ENCODE data around the gene SFRP5.

Gene SFRP5

DNA sequence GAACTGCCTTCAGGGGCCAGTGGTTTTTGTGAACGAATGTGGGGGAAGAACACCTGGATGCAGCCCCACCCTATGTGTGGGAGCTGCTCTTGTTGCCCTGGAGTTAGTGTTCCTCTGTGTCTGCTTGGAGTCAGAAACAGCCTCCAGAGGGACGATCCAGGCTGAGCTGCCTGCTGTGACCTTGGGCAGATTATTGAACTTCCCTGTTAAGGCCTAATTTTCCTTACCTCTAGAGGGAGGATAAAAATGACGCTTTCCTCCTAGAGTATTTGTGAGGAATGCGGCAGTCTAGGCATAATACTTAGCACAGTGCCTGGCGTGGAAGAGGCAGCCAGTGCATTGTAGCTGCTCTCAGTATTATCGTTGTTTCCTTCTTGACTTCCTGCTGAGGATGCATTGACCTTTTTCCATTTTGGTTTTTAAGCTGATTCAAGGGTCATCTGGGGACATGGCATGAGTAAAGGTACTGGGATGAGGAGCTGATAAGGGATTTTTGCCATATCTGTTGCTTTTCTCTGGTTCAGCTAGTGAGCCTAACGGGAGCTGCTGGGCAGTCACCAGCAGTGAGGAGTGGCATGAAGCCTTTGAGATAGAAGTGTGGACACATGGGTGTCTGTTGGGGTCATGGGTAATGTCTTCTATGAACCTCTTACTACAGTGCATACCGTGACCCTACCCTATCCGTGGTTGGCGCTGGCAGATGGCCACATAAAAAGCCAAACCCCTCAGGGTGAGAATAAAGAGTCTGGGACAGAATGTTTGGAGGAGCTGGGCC lies 28.4 kb downstream of the SFRP5 start:
- DNase-seq (ENCODE audit: low read depth in 1 of 2, low spot score in 1 of 2) = no peak

DNA sequence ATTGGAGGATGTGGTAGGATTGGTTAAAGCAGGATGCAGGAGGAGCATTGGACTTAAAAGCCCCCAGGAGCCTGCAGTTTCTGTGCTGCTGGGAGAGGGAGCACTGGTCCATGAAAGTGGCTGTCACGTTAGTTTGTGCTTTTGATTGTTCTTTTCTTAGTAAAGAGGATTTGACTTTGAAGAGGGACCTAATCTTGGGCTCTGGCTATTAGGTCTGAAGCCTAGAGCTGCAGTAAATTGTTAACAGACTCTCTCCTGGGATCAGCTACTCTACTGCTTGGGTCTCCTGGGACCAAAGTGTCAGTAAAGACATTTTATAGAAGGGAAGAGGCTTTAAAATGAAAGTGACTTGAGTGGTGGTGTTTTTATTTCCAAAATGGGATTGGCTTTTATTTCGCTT lies 31.2 kb downstream of the SFRP5 start:
- no peak for DNase-seq (ENCODE audit: low read depth in 1 of 2, low spot score in 1 of 2)

DNA sequence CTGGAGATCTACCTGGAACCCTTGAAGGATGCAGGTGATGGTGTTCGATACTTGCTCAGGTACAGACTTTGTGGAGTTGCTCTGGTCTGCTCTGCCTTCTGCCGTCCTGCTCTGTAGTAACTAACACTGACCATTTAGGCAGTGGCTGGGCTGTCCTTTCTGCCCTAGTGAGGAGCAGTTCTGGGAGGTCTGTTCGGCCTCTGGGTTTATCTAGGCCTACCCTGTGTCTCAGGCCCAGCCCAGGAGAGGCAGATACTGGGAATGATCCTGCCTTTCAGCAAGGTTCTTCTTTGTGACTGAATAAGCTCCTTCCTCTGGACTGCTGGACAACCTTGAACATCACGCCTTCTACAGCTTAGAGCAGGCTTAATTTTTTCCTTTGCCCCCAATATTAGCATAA lies 33.2 kb downstream of the SFRP5 start:
- DNase-seq (ENCODE audit: low read depth in 1 of 2, low spot score in 1 of 2) = no peak

DNA sequence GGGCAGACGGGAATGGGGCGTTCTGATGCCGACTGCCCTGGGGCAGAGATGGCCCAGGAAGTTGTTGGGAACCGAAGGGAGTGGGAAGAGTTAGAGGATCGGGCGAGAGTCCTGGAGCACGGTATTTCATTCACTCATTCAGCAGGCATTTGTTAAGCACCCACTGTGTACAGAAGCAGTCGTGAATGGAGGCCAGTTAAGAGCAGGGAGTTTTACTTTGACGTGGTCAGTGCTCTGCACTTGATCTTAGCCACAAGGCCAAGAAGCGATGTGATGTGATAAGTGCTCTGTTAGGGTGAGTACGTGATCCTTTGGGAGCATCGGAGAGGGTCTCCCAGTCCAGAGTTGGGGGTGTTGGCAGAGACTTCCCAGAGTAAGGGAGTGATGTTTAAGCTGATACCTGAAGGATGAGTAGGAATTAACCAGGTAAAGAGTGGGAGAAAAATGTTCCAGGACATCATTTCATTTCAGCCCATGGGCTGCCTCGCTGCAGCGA lies 34.0 kb downstream of the SFRP5 start:
- no peak for DNase-seq (ENCODE audit: low read depth in 1 of 2, low spot score in 1 of 2)

DNA sequence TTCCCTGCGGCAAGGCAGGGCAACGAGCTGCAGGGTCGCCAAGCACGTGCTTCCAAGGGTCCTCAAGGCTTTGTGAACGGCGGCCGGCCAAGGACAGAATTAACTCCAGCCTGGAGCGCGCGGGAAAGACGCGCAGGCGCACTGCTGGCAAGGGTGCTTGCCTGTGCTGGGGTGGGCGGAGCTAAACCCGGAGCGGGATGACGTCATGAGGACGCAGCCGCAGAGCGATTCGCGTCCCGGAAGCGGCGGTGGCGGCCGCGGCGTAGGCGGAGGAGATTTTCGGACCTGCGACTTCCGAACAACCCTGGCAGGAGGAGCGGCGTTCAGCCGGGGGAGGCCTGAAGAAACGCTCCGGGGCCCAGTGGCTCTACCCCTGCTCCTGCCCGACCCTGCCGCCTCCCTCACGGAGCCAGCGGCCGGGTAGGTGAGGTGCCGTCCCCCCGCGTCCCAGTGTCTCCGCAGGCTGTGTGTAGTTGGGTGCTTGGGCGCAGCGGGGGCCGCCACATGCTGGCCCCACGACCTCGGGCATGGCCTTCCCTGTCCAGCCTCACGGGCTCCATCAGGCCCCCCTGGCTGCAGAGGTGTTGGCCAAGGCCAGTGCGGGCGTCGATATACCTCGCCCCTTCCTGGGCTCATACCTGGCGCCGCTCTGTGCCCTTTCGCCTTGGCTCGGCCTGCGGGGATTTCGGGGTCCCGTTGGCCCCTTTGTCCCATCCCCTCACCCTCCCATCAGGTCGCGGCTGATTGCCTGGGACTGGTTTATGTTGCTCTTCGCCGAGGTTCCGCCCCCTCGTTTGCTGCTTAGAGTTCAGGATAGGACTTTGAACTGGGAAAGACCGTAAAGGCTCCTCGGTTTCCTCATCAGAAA lies 34.7 kb downstream of the SFRP5 start, which contains the start of gene ZFYVE27:
Gene ZFYVE27, plus strand, starts transcription at position 227 of the 868 bp plus-strand sequence. CDS start 1,350 bp downstream, outside the sequence.
- DNase-seq (ENCODE audit: low read depth in 1 of 2, low spot score in 1 of 2) = peak; percentile 86 to 91

DNA sequence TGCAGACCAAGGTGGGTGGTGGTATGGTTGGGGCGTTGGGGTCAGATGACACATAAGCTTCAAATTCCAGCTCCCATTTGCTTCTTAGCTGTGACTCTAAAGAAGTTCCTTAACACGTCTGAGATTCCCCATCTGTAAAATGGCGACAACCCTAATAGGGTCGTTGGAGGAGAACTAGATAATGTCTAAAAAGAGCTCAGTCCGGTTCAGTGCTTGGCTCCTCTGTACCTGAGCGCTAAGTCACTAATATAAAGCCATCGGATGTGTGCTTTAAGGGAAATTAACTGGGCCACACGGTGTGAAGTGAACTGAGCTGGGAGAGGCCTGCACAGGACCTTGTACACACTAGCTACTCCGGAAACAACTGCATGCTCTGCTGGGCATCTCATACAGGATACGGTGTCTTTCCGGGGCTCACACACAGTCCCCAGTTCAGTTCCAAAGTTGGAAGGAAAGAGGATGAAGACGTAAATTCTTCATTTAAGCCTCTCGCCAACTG lies 35.3 kb downstream of the SFRP5 start:
- no peak for DNase-seq (ENCODE audit: low read depth in 1 of 2, low spot score in 1 of 2)

DNA sequence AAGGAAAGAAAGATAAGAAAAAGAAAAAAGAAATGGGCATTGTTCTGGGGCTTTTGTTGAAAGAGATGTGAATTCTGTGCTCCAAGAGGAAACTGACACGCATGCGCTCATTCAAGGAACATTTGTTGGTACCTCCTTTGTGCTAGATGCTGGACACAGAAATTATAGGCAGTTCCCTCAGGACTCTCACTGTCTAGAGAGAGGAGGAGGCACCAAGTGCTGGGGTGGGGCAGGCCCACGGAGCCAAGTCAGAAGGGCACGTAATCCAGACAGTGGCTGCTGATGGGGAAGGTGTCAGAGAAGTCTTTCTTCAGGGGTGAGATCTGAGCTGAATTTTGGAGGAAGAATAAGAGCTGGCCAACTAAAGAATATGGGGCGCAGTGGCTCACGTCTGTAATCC lies 37.8 kb downstream of the SFRP5 start:
- DNase-seq (ENCODE audit: low read depth in 1 of 2, low spot score in 1 of 2) = no peak

DNA sequence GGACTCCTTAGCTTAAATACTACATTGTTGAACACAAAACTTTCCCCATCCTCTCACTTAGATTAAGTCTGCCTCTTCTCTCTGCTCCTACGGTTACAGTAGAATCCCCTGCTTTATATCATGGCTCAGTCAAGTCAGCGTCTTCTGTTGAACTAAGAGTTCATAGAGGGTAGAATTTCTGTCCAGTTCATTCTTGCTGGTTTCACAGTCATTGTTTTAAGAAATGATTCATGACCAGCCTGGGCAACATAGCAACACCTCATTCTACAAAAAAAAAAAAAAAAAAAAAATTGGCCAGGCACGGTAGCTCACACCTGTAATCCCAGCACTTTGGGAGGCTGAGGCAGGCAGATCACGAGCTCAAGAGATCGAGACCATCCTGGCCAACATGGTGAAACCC lies 38.5 kb downstream of the SFRP5 start:
- DNase-seq (ENCODE audit: low read depth in 1 of 2, low spot score in 1 of 2) = no peak

DNA sequence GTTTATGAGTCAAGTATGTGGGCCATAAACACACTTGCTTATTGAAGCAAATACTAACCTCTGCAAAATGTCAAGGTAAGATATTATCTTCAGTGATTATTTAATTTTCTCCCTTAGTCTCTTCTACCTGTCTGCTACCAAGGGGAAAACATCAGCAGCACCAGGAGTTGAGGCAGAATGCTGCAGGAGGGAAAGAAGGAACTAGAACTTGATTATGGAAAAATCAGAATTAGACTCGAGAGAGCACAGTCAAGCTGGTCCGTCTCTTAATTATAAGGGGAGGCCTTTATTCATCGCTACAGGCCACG lies 39.8 kb downstream of the SFRP5 start:
- DNase-seq (ENCODE audit: low read depth in 1 of 2, low spot score in 1 of 2) = no peak

DNA sequence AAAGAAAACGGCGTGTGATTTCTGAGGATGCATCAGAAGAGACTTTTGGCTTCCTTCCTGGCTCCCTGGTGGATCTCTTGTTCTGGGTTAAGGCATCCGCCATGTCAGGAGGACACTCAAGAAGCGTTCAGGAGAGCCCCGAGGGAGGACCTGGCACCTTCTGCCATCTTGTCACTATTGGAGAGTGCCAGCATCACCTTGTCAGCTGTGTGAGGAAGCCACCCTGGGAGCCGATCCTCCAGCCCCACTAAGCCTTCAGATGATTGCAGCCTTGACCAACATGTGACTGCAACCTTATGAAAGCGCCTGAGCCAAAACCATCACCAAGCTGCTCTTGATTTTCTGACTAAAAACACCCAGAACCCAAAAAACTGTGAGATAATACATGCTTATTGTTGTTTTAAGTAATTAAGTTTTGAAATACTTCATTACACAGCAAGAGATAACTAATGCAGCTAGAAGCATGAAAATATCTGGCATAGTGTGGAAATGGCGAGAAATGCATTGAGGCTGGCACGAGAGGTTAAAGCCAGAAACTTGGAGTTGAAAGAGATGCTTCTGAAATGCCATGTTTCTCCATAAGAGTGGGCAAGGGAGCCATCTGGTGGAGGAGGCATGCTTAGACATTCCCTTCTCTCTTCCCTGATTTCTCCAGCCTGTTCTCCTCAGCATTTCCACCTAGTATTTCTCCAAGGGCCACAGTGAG lies 40.3 kb downstream of the SFRP5 start:
- DNase-seq (ENCODE audit: low read depth in 1 of 2, low spot score in 1 of 2) = peak in 1 of 2 donors; percentile 31

DNA sequence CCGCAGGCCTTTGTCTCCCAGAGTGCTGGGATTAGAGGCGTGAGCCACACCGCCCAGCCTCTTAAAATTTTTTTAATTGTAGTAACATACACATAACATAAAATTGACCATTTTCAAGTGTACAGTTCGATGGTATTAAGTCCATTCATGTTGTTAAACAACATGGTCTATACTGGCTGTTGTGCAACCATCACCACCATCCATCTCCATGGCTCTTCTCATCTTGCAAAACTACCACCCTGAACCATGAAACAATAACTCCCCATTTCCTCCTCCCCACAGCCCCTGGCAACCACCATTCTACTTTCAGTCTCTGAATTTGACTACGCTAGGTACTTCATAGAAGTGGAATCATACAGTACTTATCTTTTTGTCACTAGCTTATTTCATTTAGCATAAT lies 42.8 kb downstream of the SFRP5 start:
- no peak for DNase-seq (ENCODE audit: low read depth in 1 of 2, low spot score in 1 of 2)

DNA sequence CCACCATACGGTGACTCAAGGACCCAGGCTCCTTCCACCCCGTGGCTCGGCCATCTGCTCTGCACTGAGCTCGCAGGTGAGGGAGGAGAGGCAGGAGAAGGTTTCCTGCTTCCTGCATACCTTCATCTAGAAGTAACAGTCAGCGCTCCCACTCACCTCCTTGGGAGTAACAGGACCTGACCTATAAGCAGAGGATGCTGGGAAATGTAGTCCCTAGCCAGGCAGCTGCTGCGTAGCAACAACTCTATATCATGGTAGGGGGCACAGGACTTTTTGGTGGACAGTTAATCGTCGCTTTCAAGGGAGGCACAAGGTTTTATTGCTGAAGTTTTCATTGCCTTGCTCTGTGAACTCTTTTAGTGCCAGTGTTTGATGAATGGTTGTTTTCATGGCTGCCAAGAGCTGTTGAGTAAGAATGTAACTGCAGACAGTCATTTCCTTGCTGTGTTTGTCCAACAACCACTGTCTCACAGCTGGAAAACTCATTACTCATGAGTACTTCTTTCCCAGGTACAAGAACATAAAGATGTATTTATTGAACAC lies 45.1 kb downstream of the SFRP5 start:
- DNase-seq (ENCODE audit: low read depth in 1 of 2, low spot score in 1 of 2) = no peak

DNA sequence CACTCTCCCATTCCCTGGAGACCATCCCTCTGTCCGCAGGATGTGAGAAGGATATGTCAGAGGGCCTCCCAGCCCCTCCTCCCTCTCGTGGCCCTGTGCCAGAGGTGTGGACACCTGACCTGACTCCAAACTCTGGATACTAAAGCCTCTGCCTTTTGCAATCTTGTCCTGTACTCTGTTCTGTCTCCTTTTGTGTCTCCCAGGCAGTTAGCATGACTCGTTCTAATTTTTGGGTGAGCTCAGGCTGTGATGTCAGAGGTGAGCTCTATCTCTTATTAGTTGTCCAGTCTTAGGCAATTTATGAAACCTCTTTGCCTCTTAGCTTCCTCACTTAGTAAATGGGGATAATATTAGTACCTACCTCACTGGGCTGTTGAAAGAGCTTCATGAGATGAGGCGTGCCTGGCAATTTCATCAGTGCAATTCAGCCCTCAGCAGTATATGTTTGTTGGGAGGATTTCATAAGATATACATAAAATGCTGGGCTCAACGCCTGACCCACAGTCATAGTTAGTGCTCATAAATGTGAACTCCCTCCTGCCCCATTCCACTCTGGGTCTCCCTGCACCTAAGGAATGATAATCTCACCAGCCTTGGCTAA lies 47.4 kb downstream of the SFRP5 start:
- DNase-seq (ENCODE audit: low read depth in 1 of 2, low spot score in 1 of 2) = no peak

DNA sequence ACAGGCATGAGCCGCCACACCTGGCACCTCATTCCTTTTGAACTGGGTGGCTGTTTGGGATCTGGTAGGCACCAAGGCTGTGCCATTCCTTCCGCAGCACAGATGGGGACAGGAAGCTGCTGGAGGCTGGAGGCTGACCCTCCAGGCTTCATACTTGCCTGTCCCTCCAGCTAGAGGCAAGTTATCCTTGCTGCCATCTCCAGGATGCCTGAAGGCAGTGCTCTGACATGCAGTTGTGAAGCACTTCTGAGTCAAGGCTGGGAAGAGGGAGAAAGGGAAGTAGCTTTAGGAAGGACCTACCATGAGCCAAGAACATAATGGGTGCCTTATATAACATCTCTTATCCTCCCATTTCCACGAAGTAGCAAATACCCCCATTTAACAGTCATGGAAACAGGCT lies 48.8 kb downstream of the SFRP5 start:
- no peak for DNase-seq (ENCODE audit: low read depth in 1 of 2, low spot score in 1 of 2)

DNA sequence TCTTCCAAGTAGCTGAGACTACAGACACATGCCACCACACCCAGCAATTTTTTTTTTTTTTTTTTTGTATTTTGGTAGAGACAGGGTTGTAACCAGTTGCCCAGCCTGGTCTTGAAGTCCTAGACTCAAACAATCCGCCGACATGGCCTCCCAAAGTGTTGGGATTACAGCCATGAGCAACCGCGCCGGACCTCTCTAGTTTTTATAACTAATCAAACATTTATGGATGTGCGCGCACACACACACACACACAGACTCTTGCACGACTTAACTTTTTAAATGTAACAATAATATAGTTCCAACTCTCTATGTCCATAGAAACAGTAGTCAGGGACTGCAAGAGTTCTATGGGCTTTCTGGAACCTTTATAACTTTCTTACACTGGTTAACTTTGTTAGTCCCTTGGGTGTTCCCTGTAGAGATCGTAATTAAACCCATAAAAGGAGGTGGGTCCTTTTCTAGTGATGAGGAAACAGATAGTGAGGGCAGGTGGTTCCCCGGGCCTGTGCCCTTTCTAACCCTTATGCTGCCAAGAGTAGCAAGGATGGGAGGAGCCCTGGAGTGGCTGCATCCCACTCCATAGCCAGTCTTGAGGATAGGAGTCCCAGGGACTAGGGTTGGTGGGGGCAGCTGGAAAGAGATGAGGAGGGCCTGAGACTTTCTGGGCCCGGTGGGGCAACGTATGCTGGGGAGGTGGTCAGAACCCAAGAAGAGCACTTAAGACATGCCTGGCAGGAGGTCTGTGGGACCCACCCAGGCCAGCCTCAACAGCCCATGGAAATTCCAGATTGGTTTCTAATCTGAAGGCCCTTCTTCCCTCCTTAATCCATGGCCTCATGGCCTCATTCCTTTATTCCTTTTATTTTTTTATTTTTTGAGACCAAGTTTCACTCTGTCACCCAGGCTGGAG lies 49.7 kb downstream of the SFRP5 start:
- no peak for DNase-seq (ENCODE audit: low read depth in 1 of 2, low spot score in 1 of 2)

DNA sequence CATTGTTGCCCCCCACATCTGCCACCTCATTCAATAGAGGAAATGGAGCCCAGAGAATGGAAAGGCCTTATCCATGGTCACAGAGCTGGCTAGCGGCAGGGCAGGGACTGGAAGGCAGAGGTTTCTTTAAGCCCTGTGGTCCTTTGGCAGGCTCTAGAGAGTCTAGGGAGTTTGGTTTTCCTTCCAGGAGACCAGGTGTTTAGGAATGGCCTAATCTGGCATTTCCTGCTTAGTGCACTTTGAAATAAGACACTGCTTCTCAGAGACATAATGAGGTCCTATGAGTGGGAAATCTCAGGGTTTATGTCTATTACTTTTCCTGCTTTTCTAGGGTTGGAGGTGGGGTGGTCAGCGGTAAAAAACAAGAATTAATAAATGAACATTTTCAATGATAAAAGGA lies 52.2 kb downstream of the SFRP5 start:
- no peak for DNase-seq (ENCODE audit: low read depth in 1 of 2, low spot score in 1 of 2)

DNA sequence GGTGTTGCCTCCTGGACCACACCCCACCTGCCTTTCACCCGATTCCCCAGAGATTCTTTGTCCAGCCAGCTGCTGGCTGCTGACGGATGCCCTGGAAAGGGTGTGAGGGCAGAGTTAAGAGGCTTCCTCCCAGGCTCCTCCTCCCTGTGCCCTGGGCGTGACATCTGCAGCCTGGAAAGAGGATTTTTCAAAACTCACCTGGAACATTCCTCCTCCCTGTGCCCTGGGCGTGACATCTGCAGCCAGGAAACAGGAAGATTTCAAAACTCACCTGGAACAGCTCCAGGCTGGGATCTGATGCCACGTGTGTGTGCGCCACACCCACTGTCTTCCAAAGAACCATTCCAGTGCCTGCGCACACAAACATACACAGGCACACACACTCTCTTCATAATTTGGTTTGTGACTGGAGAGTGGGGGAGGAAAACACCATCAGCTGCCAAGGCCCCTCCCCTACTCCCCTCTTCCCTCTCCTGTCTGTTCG lies 53.1 kb downstream of the SFRP5 start:
- no peak for DNase-seq (ENCODE audit: low read depth in 1 of 2, low spot score in 1 of 2)

DNA sequence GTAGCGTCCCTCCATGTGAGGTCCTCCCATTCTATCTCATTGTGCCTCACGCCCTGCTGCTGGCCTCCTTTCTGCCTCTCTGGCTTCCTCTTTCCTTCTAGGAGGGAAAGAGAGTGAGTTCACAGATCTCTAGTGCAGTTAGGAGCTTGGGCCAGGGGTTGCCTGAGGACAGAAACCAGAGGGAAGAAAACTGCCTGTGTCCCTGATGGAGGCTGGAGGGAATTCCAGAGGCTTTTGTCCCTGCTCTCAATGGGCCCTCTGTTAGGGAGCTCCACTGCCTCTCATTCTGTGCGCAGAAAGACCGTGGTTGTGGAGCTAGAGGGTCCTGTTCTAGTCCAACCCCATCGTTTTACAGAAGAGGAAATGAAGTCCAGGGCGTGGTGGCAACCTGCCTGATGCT lies 53.6 kb downstream of the SFRP5 start:
- no peak for DNase-seq (ENCODE audit: low read depth in 1 of 2, low spot score in 1 of 2)

DNA sequence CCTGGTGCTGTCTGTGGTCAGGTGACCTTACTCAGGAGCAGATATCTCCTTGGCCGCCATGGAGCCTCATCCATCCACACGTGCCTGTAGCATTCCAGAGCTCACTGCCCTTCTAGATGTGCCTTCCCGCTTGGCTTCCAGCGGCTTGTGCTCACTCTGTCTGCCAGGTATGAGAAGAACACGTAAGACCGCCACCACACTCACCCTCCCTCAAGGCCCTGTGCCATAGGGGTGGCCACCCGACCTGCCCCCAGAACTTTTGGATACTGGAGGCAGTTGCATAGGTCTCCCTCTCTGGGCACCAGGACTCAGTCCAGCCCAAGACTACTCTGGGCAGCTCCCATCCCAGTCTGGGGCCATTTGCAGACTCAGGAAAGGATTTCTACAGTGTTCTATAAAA lies 54.2 kb downstream of the SFRP5 start:
- DNase-seq (ENCODE audit: low read depth in 1 of 2, low spot score in 1 of 2) = no peak

Measured in activated T-helper 1 cell treated with anti-CD3 and anti-CD28 coated beads, Interleukin-2, amount 50 U/mL, for 16 hours (primary cell).